MCF 10A (cell line): Measurements from ENCODE around the gene POLE. TPM values are rescaled to one million over a fixed set of nuclear protein-coding genes. Genes with fewer than 3 reads are reported as not detected.

Experiments
- BruUV-seq: library from RNA; stranded (reverse); fragments of 400-500 nt; replicated peaks from 2 replicates; lab custom pipeline; 2021; lab: Mats Ljungman, UMichigan
- CTCF ChIA-PET: fragments of 300-600 bp; sonication (Branson Sonifier 250); formaldehyde crosslinking; extraction: SDS; loops from one replicate; lab custom pipeline; 2021; ENCODE audit warnings: antibody characterized with exemption, inconsistent platforms; lab: Yijun Ruan, JAX
- POLR2A ChIA-PET: fragments of 300-600, 350-650 bp; sonication (Branson Sonifier 250); formaldehyde crosslinking; extraction: SDS; loops from one replicate; lab custom pipeline; 2020; ENCODE audit warnings: antibody characterized with exemption, inconsistent platforms; lab: Yijun Ruan, JAX
- DNase-seq: peaks from one replicate; pipeline ENCODE4 v3.0.0-alpha.2; 2018; ENCODE audit not compliant: unreplicated experiment
- H3K27ac Mint-ChIP-seq: one replicate; pipeline ENCODE4 v1.8.0; 2022; ENCODE audit warnings: mild to moderate bottlenecking, low read depth, mixed read lengths; ENCODE audit not compliant: unreplicated experiment
- H3K27me3 Mint-ChIP-seq: one replicate; pipeline ENCODE4 v1.8.0; 2022; ENCODE audit warnings: mixed read lengths; ENCODE audit not compliant: insufficient read depth, unreplicated experiment
- H3K36me3 Mint-ChIP-seq: one replicate; pipeline ENCODE4 v1.8.0; 2022; ENCODE audit warnings: mild to moderate bottlenecking, moderate library complexity, mixed read lengths; ENCODE audit not compliant: insufficient read depth, unreplicated experiment
- H3K4me1 Mint-ChIP-seq: one replicate; pipeline ENCODE4 v1.8.0; 2022; ENCODE audit warnings: mixed read lengths; ENCODE audit not compliant: insufficient read depth, unreplicated experiment
- H3K4me3 Mint-ChIP-seq: one replicate; pipeline ENCODE4 v1.8.0; 2022; ENCODE audit warnings: mild to moderate bottlenecking, moderate library complexity, mixed read lengths; ENCODE audit not compliant: unreplicated experiment
- H3K9me3 Mint-ChIP-seq: one replicate; pipeline ENCODE4 v1.8.0; 2022; ENCODE audit warnings: mixed read lengths; ENCODE audit not compliant: unreplicated experiment
- CTCF ChIP-seq: fragments of 200-600 bp; IDR thresholded peaks from one replicate; pipeline ENCODE4 v1.8.0; 2022; ENCODE audit warnings: antibody characterized with exemption, mild to moderate bottlenecking; ENCODE audit not compliant: unreplicated experiment
- intact Hi-C: fragments of 100-400 bp; cut with micrococcal nuclease; formaldehyde crosslinking; loops from 2 replicates; pipeline ENCODE4 v1.14.1; 2022
- total RNA-seq: library from RNA; stranded (reverse); gene quantifications from 2 replicates; pipeline ENCODE4 v1.2.3, GENCODE V29; 2022

The POLE gene
- total RNA-seq, 1 experiment from 2014 or later: 36.3 TPM

- no peak for DNase-seq
- H3K4me1 Mint-ChIP-seq: no peaks in the 10 kb centered on the region
- no peak overlapping the region for H3K4me3 Mint-ChIP-seq
- no peak for TF ChIP-seq CTCF
- intact Hi-C loops: loop anchor here (10.0 kb wide), 1 partner anchor 456 kb away; no protein-coding TSS in a partner anchor
- H3K36me3 Mint-ChIP-seq: peaks cover 6% of the 10 kb centered on the region
- POLR2A ChIA-PET: no interaction called here
- peaks cover 64% of the 10 kb centered on the region for H3K27me3 Mint-ChIP-seq
- no TSS peak for BruUV-seq
- H3K9me3 Mint-ChIP-seq: no peaks in the 10 kb centered on the region
- H3K27ac Mint-ChIP-seq: no peak overlapping the region
- CTCF ChIA-PET: interaction anchor here (0.5 to 4.1 kb wide), 8 partner anchors 12 to 473 kb away, joined by 3 to 27 read pairs (median 4); no protein-coding TSS in a partner anchor
Measured at GRCh38 chr12:132610866-132611602, 76.1 kb downstream of the POLE start.

GRCh38 chr12:132610051-132610759 lies 76.9 kb downstream of the POLE start, which contains the start of gene LRCOL1:
Gene LRCOL1, minus strand, starts transcription at chr12:132610582. Its CDS starts 4,331 bp downstream, at chr12:132606251.
- peaks cover 59% of the 10 kb centered on the region for H3K27me3 Mint-ChIP-seq
- H3K9me3 Mint-ChIP-seq: no peaks in the 10 kb centered on the region
- ChIA-PET CTCF (interaction anchor here (0.9 to 4.1 kb wide), 3 partner anchors 11 to 195 kb away, joined by 3 to 27 read pairs (median 5); no protein-coding TSS in a partner anchor), POLR2A (interaction anchor here (0.7 kb wide), 1 partner anchor 30 kb away, joined by 3 read pairs; no protein-coding TSS in a partner anchor)
- TF ChIP-seq CTCF: no peak
- DNase-seq: no peak
- no peak within 1 kb of the TSS for H3K4me3 Mint-ChIP-seq
- peaks cover 6% of the 10 kb centered on the region for H3K36me3 Mint-ChIP-seq
- intact Hi-C loops: loop anchor here (10.0 kb wide), 1 partner anchor 455 kb away; no protein-coding TSS in a partner anchor
- no peak within 1 kb of the TSS for H3K27ac Mint-ChIP-seq
- BruUV-seq: no TSS peak
- H3K4me1 Mint-ChIP-seq: no peaks in the 10 kb centered on the region

- H3K4me3 Mint-ChIP-seq: no peak overlapping the region
- no peaks in the 10 kb centered on the region for H3K9me3 Mint-ChIP-seq
- peaks cover 6% of the 10 kb centered on the region for H3K36me3 Mint-ChIP-seq
- POLR2A ChIA-PET: interaction anchor here (0.5 to 1.0 kb wide), 3 partner anchors 34 to 206 kb away, joined by 4 read pairs; no protein-coding TSS in a partner anchor
- no peak for TF ChIP-seq CTCF
- no peak for DNase-seq
- intact Hi-C loops: no loop called here
- CTCF ChIA-PET: interaction anchor here (4.1 kb wide), 1 partner anchor 194 kb away, joined by 27 read pairs; no protein-coding TSS in a partner anchor
- H3K27ac Mint-ChIP-seq: no peak overlapping the region
- peaks cover 65% of the 10 kb centered on the region for H3K27me3 Mint-ChIP-seq
- no TSS peak for BruUV-seq
- H3K4me1 Mint-ChIP-seq: no peaks in the 10 kb centered on the region
Measured at GRCh38 chr12:132608231-132609171, 78.6 kb downstream of the POLE start.
